Activated T-cell treated with anti-CD3 and anti-CD28 coated beads for 24 hours (primary cell): ENCODE results near the gene SULT1E1.

ENCODE experiments used
- DNase-seq: peaks from one replicate; pipeline ENCODE4 v3.0.0-alpha.2; 2020; ENCODE audit warnings: low read depth

Gene SULT1E1

GRCh38 chr4:69793732-69794131 is 66.2 kb downstream of the SULT1E1 start:
- no peak for DNase-seq
